ENCODE data around the gene FBXO27. TPM values are rescaled to one million over a fixed set of nuclear protein-coding genes. Genes with fewer than 3 reads are reported as not detected.

The FBXO27 gene
- total and polyA plus RNA-seq, 11 donors: 4.0 to 38.3 (median 21.0) TPM

GRCh38 chr19:39009001-39009400 lies 23.3 kb downstream of the FBXO27 start:
- no peak overlapping the region for H3K27ac ChIP-seq
- H3K9me3 ChIP-seq: peaks cover 0 to 7% (median 0%) of the 10 kb centered on the region in 12 donors
- DNase-seq: no peak
- TF ChIP-seq, protein P1, sequence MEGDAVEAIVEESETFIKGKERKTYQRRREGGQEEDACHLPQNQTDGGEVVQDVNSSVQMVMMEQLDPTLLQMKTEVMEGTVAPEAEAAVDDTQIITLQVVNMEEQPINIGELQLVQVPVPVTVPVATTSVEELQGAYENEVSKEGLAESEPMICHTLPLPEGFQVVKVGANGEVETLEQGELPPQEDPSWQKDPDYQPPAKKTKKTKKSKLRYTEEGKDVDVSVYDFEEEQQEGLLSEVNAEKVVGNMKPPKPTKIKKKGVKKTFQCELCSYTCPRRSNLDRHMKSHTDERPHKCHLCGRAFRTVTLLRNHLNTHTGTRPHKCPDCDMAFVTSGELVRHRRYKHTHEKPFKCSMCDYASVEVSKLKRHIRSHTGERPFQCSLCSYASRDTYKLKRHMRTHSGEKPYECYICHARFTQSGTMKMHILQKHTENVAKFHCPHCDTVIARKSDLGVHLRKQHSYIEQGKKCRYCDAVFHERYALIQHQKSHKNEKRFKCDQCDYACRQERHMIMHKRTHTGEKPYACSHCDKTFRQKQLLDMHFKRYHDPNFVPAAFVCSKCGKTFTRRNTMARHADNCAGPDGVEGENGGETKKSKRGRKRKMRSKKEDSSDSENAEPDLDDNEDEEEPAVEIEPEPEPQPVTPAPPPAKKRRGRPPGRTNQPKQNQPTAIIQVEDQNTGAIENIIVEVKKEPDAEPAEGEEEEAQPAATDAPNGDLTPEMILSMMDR (IDR thresholded peaks at IDR 0.05): no peak
- TF ChIP-seq POLR2A (IDR thresholded peaks at IDR 0.05): no peak
- no peaks in the 10 kb centered on the region for H3K4me1 ChIP-seq
- intact Hi-C loops (cut with DNase I): no loop called here
- H3K36me3 ChIP-seq: no peaks in the 10 kb centered on the region
- WGBS, 4 donors: 78 to 83% (median 81%) methylated on average over 6 of the region's 6 CpGs
- no peaks in the 10 kb centered on the region for H3K27me3 ChIP-seq
- ATAC-seq: no peak
- no peak overlapping the region for H3K4me3 ChIP-seq

DNA sequence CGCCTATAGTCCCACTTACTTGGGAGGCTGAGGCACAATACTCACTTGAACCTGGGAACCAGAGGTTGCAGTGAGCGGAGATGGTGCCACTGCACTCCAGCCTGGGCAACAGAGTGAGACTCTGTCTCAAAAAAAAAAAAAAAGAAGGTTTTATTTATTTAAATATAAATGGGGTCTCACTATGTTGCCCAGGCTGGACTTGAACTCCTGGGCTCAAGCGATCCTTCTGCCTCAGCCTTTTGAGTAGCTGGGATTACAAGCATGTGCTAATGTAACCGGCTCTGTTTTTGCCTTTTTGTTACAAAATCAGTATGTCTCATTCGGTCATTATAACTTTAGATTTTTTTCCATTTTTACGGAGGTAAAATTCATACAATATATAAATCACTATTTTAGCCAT lies 24.2 kb downstream of the FBXO27 start:
- peaks cover 0 to 7% (median 0%) of the 10 kb centered on the region in 12 donors for H3K9me3 ChIP-seq
- DNase-seq: no peak
- no peak overlapping the region for H3K4me3 ChIP-seq
- TF ChIP-seq, protein P1 (IDR thresholded peaks at IDR 0.05): no peak
- TF ChIP-seq POLR2A (IDR thresholded peaks at IDR 0.05): no peak
- no peak overlapping the region for H3K27ac ChIP-seq
- H3K27me3 ChIP-seq: peaks cover 0 to 3% (median 0%) of the 10 kb centered on the region in 9 donors
- ATAC-seq: no peak
- 91 to 95% (median 94%) methylated on average over 6 of the region's 6 CpGs for WGBS, 4 donors
- intact Hi-C loops (cut with DNase I): no loop called here
- H3K36me3 ChIP-seq: no peaks in the 10 kb centered on the region
- H3K4me1 ChIP-seq: no peaks in the 10 kb centered on the region

GRCh38 chr19:39007096-39007495 lies 25.3 kb downstream of the FBXO27 start:
- H3K36me3 ChIP-seq: no peaks in the 10 kb centered on the region
- no peak overlapping the region for H3K4me3 ChIP-seq
- H3K4me1 ChIP-seq: no peaks in the 10 kb centered on the region
- WGBS, 4 donors: 41 to 54% (median 47%) methylated on average over 3 of the region's 3 CpGs
- TF ChIP-seq, protein P1 (IDR thresholded peaks at IDR 0.05): no peak
- no peak for TF ChIP-seq POLR2A (IDR thresholded peaks at IDR 0.05)
- ATAC-seq: no peak
- H3K27ac ChIP-seq: no peak overlapping the region
- intact Hi-C loops (cut with DNase I): no loop called here
- H3K27me3 ChIP-seq: peaks cover 0 to 6% (median 0%) of the 10 kb centered on the region in 9 donors
- DNase-seq: no peak
- H3K9me3 ChIP-seq: peaks cover 0 to 7% (median 0%) of the 10 kb centered on the region in 12 donors

- Histone ChIP-seq H3K4me1 (no peaks in the 10 kb centered on the region), H3K9me3 (peaks cover 0 to 6% (median 0%) of the 10 kb centered on the region in 12 donors), H3K27ac (no peak overlapping the region), H3K36me3 (no peaks in the 10 kb centered on the region), H3K27me3 (peaks cover 0 to 21% (median 0%) of the 10 kb centered on the region in 9 donors), H3K4me3 (no peak overlapping the region)
- intact Hi-C loops (cut with DNase I): no loop called here
- DNase-seq (no peak), ATAC-seq (no peak)
- WGBS, 4 donors: 73 to 77% (median 76%) methylated on average over 9 of the region's 9 CpGs
- TF ChIP-seq, protein P1 (IDR thresholded peaks at IDR 0.05): no peak
- TF ChIP-seq POLR2A (IDR thresholded peaks at IDR 0.05): no peak
Observed at GRCh38 chr19:39004403-39004802, 27.9 kb downstream of the FBXO27 start.
